Bronchial epithelial cell (primary cell): ENCODE data around the gene ATP9A. TPM values are rescaled to one million over a fixed set of nuclear protein-coding genes. Genes with fewer than 3 reads are reported as not detected.
A peak's percentile ranks its signal among the peaks of the same experiment; 100 is the strongest.

Source experiments
- DNase-seq: peaks from one replicate; pipeline ENCODE4 v3.0.0-alpha.2; 2010; ENCODE audit warnings: low read depth
- FAIRE-seq: peaks from 2 replicates; lab custom pipeline; 2011; peaks lifted over from hg19 to GRCh38; lab: Jason Lieb, UNC
- H3K27me3 ChIP-seq: 2 replicates; pipeline ENCODE4 v1.5.1; 2011; ENCODE audit warnings: low read length; ENCODE audit not compliant: control insufficient read depth, insufficient read depth
- H3K36me3 ChIP-seq: 2 replicates; pipeline ENCODE4 v1.5.1; 2011; ENCODE audit warnings: low read length; ENCODE audit not compliant: control insufficient read depth, insufficient read depth
- H3K4me3 ChIP-seq: 2 replicates; pipeline ENCODE4 v1.5.1; 2011; ENCODE audit warnings: mild to moderate bottlenecking, low read depth, low read length, control low read depth
- total RNA-seq: library from RNA; depleted of rRNA; stranded (reverse); fragments of >200 nt; gene quantifications from 2 replicates; pipeline ENCODE4 v1.2.1, GENCODE V29; 2014
- TF ChIP-seq, protein P1 (sequence below): IDR thresholded peaks from 2 replicates; pipeline ENCODE4 v1.5.1; 2011; ENCODE audit warnings: mild to moderate bottlenecking, moderate library complexity, low read length, control low read depth, inconsistent platforms; ENCODE audit not compliant: insufficient read depth, severe bottlenecking

The ATP9A gene
- total RNA-seq, 1 donor from 2014 or later, result 26.3 TPM

DNA sequence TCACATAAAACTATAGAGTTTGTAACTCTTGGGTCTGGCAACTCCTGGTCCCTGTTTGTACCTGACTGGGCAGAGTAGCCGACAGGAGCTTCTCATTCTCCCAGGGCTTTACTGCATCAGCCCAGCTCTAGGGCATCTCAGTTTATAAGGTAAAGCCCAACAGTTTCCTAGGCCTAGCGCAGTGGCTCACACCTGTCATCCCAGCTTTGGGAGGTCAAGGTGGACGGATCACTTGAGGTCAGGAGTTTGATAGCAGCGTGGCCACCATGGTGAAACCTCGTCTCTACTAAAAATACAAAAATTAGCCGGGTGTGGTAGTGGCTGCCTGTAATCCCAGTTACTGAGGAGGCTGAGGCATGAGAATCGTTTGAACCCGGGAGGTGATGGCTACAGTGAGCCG lies 47.8 kb downstream of the ATP9A start:
- Histone ChIP-seq H3K27me3 (no peaks in the 10 kb centered on the region), H3K4me3 (no peak overlapping the region)
- no peak for FAIRE-seq

DNA sequence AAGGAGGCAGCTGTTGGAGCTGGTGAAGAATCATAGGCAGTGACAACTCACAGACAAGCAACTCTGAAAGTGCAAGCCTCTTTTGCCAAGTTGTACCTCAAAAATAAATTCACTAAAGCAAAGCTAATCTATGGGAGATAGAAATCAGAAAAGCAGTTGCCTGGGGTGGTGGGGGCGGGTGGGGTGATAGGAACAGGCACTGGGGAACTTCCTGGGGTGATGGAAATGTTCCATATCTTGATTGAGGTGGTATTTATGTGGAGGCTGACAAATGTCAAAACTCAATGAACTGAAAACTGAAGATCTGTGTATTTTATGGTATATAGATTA lies 52.4 kb downstream of the ATP9A start:
- TF ChIP-seq, protein P1, sequence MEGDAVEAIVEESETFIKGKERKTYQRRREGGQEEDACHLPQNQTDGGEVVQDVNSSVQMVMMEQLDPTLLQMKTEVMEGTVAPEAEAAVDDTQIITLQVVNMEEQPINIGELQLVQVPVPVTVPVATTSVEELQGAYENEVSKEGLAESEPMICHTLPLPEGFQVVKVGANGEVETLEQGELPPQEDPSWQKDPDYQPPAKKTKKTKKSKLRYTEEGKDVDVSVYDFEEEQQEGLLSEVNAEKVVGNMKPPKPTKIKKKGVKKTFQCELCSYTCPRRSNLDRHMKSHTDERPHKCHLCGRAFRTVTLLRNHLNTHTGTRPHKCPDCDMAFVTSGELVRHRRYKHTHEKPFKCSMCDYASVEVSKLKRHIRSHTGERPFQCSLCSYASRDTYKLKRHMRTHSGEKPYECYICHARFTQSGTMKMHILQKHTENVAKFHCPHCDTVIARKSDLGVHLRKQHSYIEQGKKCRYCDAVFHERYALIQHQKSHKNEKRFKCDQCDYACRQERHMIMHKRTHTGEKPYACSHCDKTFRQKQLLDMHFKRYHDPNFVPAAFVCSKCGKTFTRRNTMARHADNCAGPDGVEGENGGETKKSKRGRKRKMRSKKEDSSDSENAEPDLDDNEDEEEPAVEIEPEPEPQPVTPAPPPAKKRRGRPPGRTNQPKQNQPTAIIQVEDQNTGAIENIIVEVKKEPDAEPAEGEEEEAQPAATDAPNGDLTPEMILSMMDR, result no peak
- no peak for FAIRE-seq
- no peaks in the 10 kb centered on the region for H3K27me3 ChIP-seq
- no peaks in the 10 kb centered on the region for H3K36me3 ChIP-seq
- no peak overlapping the region for H3K4me3 ChIP-seq
- no peak for DNase-seq

More for the DNA sequence above, 47.8 kb downstream of the ATP9A start:
- TF ChIP-seq, protein P1, result no peak
- DNase-seq, result no peak
- H3K36me3 ChIP-seq, result no peaks in the 10 kb centered on the region

DNA sequence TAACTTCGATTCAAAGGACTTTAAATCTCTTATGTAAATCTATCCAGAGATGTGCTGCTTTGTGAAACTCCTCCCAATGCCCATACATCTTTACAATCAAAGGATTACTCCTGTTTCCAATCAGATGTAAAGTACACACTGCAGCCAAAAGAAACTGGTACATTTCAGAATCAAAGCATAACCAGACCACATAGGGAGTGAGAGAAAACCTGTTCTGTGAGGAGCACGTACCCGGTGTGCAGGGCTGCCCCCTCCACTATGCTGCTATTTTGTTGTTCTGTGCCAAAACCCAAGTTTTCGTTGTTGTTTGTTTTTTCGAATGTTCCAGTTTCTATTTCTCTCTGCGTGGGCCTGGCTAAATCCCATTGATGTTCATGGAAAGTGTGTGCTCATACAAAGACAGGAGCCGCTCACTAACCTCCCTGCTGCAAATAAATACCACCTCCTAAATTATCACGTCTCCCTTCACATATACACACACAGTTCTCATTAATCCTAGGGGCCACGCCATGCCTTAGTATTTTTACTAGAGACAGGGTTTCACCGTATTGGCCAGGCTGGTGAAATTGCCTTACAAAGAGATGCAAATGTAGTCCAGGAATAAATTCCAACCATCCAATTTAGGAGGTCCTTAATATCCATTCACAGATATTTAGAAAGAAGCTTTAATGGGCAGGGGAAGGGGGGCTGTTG lies 52.9 kb downstream of the ATP9A start:
- no peaks in the 10 kb centered on the region for H3K27me3 ChIP-seq
- TF ChIP-seq, protein P1, result no peak
- no peak for DNase-seq
- H3K4me3 ChIP-seq, result no peak overlapping the region
- no peaks in the 10 kb centered on the region for H3K36me3 ChIP-seq
- no peak for FAIRE-seq

DNA sequence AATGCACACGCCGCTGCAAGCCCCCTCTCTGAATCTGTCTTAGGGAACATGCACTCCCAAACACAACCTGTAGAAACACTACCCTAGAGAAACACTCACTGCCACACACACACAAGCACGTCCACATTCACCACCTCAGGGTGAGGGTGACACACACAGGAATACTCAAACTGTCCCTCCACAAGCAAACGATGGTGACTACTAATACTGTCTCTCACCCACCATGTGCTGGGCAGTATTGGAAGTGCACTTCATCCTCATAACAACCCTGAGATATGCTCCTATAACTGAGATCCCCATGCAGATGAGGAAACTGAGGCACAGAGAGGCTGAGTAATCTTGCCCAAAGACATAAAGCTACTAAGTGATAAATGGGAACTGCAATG lies 55.0 kb downstream of the ATP9A start:
- no peaks in the 10 kb centered on the region for H3K27me3 ChIP-seq
- FAIRE-seq, result no peak
- DNase-seq, result no peak
- TF ChIP-seq, protein P1, result no peak
- no peak overlapping the region for H3K4me3 ChIP-seq
- H3K36me3 ChIP-seq, result no peaks in the 10 kb centered on the region

DNA sequence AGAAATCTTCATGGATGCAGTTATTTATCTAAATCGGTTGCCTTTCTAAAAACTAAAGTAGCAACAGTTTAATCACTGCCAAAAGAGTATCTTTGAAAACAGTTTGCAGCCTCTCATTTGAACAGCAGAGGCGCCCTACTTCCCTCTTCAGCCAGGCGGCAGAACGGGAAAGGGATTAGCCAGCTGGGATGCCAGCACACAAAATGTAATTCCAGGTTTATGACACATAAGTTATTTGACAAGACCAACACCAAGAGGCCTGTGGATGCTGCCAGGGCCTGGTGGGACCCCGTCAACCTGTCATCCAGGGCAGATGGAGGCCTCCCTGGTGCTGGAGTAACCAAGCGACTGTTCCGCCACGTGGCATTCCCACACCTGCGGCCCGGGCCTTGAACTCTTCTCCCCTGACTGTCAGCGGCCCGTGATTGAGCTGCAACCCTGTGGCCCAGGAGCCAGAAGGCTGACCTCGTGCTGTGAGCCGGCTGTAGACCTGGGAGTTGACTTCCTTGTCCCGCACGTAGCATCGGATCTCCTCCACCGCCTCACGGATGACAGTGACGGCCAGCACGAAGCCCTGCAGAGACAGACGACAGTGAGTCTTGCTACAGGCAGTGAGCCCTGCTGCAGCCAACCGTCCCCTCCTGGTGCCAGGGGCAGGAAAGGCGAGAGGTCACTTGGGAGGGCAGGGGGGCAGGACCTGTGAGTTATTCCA lies 55.5 kb downstream of the ATP9A start:
- TF ChIP-seq, protein P1, result peak; percentile 53
- Histone ChIP-seq H3K27me3 (no peaks in the 10 kb centered on the region), H3K36me3 (no peaks in the 10 kb centered on the region), H3K4me3 (no peak overlapping the region)
- DNase-seq (peak; percentile 15), FAIRE-seq (no peak)
